Measurements from ENCODE around the gene PYY. TPM values are rescaled to one million over a fixed set of nuclear protein-coding genes. Genes with fewer than 3 reads are reported as not detected.

PYY gene
- total and polyA plus RNA-seq, 2 donors from 2014 or later = not detected

DNA sequence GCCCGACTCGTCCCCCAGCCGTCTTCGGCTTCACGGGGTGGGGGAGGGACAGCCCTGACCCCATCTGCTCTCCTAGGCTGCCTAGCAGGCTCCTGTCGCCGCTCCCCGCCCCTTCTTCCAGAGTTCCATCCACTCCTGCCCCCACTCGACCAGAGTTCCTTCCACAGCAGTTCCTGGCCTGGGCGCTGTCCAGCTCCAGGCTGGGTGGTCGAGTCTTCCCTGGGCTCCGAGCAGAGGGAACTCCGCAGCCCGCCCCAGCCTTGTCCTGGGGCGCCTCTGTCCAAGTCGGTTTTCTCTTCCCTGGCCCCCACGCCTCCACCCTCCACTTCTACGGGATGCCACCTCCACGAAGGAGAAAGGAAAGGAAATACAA is 1.4 kb downstream of the PYY start:
- H3K4me1 ChIP-seq (ENCODE audit: control insufficient read depth in 2 of 3, insufficient read depth in 2 of 3, low read depth in 1 of 3, low read length in 3 of 3) = peaks cover 0 to 7% (median 0%) of the 10 kb centered on the region in 3 donors
- DNase-seq = peak in 4 of 5 donors; percentile 46 to 76 (median 60)
- no peak overlapping the region for H3K27ac ChIP-seq (ENCODE audit: low read depth in 2 of 2, low read length in 2 of 2)
- H3K4me3 ChIP-seq (ENCODE audit: low read length in 3 of 3) = no peak overlapping the region
- H3K9ac ChIP-seq (ENCODE audit: low read length in 3 of 3) = no peak overlapping the region
- FAIRE-seq = no peak
- peaks cover 12% of the 10 kb centered on the region for H3K27me3 ChIP-seq (ENCODE audit: control insufficient read depth, insufficient read depth, low read length)
- TF ChIP-seq, protein P1, sequence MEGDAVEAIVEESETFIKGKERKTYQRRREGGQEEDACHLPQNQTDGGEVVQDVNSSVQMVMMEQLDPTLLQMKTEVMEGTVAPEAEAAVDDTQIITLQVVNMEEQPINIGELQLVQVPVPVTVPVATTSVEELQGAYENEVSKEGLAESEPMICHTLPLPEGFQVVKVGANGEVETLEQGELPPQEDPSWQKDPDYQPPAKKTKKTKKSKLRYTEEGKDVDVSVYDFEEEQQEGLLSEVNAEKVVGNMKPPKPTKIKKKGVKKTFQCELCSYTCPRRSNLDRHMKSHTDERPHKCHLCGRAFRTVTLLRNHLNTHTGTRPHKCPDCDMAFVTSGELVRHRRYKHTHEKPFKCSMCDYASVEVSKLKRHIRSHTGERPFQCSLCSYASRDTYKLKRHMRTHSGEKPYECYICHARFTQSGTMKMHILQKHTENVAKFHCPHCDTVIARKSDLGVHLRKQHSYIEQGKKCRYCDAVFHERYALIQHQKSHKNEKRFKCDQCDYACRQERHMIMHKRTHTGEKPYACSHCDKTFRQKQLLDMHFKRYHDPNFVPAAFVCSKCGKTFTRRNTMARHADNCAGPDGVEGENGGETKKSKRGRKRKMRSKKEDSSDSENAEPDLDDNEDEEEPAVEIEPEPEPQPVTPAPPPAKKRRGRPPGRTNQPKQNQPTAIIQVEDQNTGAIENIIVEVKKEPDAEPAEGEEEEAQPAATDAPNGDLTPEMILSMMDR (IDR thresholded peaks at IDR 0.05; ENCODE audit: borderline replicate concordance, extremely low read depth, insufficient read depth) = no peak
- H3K9me3 ChIP-seq (ENCODE audit: control insufficient read depth in 2 of 3, insufficient read depth in 1 of 3, low read length in 3 of 3) = no peaks in the 10 kb centered on the region
- no peaks in the 10 kb centered on the region for H3K36me3 ChIP-seq (ENCODE audit: control insufficient read depth in 2 of 3, insufficient read depth in 3 of 3, low read length in 3 of 3)
- intact Hi-C loops (cut with DNase I) = no loop called here

DNA sequence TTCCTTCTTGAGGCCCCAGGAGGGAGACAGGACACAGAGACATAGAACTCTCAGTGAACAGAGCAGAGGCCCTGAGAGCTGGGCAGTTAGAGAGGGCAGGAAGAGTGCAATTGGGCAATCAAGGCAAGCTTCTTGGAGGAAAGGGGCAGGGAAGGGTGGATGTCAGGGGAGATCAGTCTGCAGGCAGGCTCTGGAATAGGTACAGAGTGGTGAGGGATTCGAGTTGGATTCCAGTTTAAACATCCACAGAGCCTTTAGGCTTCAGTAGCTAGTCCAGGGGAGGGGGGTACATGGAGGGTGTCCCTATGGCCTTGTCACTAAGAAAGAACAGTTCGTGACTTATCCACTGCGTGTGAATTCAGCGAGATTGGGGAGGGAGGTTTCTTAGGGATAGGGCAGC is 2.0 kb downstream of the PYY start:
- TF ChIP-seq, protein P1 (IDR thresholded peaks at IDR 0.05; ENCODE audit: borderline replicate concordance, extremely low read depth, insufficient read depth) = no peak

DNA sequence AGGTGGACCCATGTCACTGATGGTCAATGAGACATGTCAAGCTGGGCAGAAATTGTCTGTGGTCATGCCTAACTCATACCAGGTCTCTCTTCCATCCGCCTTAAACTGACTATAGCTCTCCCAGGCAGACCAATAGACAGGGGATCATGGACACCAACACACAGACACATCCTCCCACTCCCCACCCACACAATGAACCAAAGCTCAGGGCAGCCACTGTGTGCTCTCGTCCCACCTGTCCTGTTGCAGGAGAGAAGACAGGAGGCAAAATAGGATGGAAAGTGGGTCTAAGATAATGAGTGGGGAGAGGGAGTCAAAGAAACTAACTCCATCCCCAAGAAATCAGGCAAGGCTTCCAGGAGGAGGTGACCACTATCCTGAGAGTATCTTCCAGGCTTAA is 3.2 kb downstream of the PYY start:
- no peak for FAIRE-seq
- TF ChIP-seq, protein P1 (IDR thresholded peaks at IDR 0.05; ENCODE audit: borderline replicate concordance, extremely low read depth, insufficient read depth) = no peak
- H3K27me3 ChIP-seq (ENCODE audit: control insufficient read depth, insufficient read depth, low read length) = peaks cover 12% of the 10 kb centered on the region
- peak in 1 of 5 donors; percentile 10 for DNase-seq
- no peak overlapping the region for H3K9ac ChIP-seq (ENCODE audit: low read length in 3 of 3)
- H3K9me3 ChIP-seq (ENCODE audit: control insufficient read depth in 2 of 3, insufficient read depth in 1 of 3, low read length in 3 of 3) = no peaks in the 10 kb centered on the region
- no peak overlapping the region for H3K4me3 ChIP-seq (ENCODE audit: low read length in 3 of 3)
- H3K27ac ChIP-seq (ENCODE audit: low read depth in 2 of 2, low read length in 2 of 2) = no peak overlapping the region
- peaks cover 0 to 7% (median 0%) of the 10 kb centered on the region in 3 donors for H3K4me1 ChIP-seq (ENCODE audit: control insufficient read depth in 2 of 3, insufficient read depth in 2 of 3, low read depth in 1 of 3, low read length in 3 of 3)
- intact Hi-C loops (cut with DNase I) = no loop called here
- H3K36me3 ChIP-seq (ENCODE audit: control insufficient read depth in 2 of 3, insufficient read depth in 3 of 3, low read length in 3 of 3) = no peaks in the 10 kb centered on the region

More for the DNA sequence above, 2.0 kb downstream of the PYY start:
- FAIRE-seq = no peak
- no peak overlapping the region for H3K9ac ChIP-seq (ENCODE audit: low read length in 3 of 3)
- intact Hi-C loops (cut with DNase I) = no loop called here
- no peak overlapping the region for H3K4me3 ChIP-seq (ENCODE audit: low read length in 3 of 3)
- H3K36me3 ChIP-seq (ENCODE audit: control insufficient read depth in 2 of 3, insufficient read depth in 3 of 3, low read length in 3 of 3) = no peaks in the 10 kb centered on the region
- H3K4me1 ChIP-seq (ENCODE audit: control insufficient read depth in 2 of 3, insufficient read depth in 2 of 3, low read depth in 1 of 3, low read length in 3 of 3) = peaks cover 0 to 7% (median 0%) of the 10 kb centered on the region in 3 donors
- DNase-seq = peak in 1 of 5 donors; percentile 5
- no peaks in the 10 kb centered on the region for H3K9me3 ChIP-seq (ENCODE audit: control insufficient read depth in 2 of 3, insufficient read depth in 1 of 3, low read length in 3 of 3)
- H3K27me3 ChIP-seq (ENCODE audit: control insufficient read depth, insufficient read depth, low read length) = peaks cover 12% of the 10 kb centered on the region
- no peak overlapping the region for H3K27ac ChIP-seq (ENCODE audit: low read depth in 2 of 2, low read length in 2 of 2)

DNA sequence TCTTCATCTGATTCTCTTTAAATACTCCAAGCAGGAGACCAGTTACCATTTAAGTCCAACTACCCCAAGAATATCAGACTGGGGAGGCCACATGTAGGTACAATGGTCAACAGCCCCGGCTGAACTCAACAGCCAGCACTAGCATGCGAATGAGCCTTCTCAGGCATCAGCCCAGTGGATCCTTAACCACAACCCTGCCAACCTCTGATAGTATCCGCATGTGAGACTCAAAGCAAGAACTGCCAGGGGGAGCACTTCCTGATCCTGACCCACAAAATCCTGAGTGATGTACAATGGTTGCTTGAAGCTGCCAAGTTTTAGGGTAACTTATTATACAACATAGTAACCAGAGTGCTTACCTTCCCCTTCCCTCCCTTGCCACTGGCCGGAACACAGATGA is 4.0 kb downstream of the PYY start:
- Histone ChIP-seq H3K9me3 (ENCODE audit: control insufficient read depth in 2 of 3, insufficient read depth in 1 of 3, low read length in 3 of 3) (no peaks in the 10 kb centered on the region), H3K4me3 (ENCODE audit: low read length in 3 of 3) (no peak overlapping the region), H3K27me3 (ENCODE audit: control insufficient read depth, insufficient read depth, low read length) (peaks cover 12% of the 10 kb centered on the region), H3K36me3 (ENCODE audit: control insufficient read depth in 2 of 3, insufficient read depth in 3 of 3, low read length in 3 of 3) (no peaks in the 10 kb centered on the region), H3K27ac (ENCODE audit: low read depth in 2 of 2, low read length in 2 of 2) (no peak overlapping the region), H3K4me1 (ENCODE audit: control insufficient read depth in 2 of 3, insufficient read depth in 2 of 3, low read depth in 1 of 3, low read length in 3 of 3) (peaks cover 0 to 7% (median 0%) of the 10 kb centered on the region in 3 donors), H3K9ac (ENCODE audit: low read length in 3 of 3) (no peak overlapping the region)
- intact Hi-C loops (cut with DNase I) = no loop called here
- TF ChIP-seq, protein P1 (IDR thresholded peaks at IDR 0.05; ENCODE audit: borderline replicate concordance, extremely low read depth, insufficient read depth) = no peak
- FAIRE-seq (no peak), DNase-seq (peak in 1 of 5 donors; percentile 18)
